Mesodermal cell (in vitro differentiated cells): ENCODE measurements around the gene AP4B1.

Experiments used
- H3K27ac ChIP-seq: 2 replicates; pipeline ENCODE4 v1.7.0; 2013; ENCODE audit warnings: mild to moderate bottlenecking, low read depth, low read length, moderate library complexity; ENCODE audit not compliant: severe bottlenecking
- H3K36me3 ChIP-seq: 2 replicates; pipeline ENCODE4 v1.7.1; 2013; ENCODE audit warnings: mild to moderate bottlenecking, low read length, moderate library complexity; ENCODE audit not compliant: control insufficient read depth, insufficient read depth
- H3K4me1 ChIP-seq: one replicate; pipeline ENCODE4 v1.7.1; 2013; ENCODE audit warnings: mild to moderate bottlenecking, low read length; ENCODE audit not compliant: insufficient read depth, control insufficient read depth, poor library complexity, severe bottlenecking
- H3K4me3 ChIP-seq: 2 replicates; pipeline ENCODE4 v1.7.0; 2013; ENCODE audit warnings: low read length, control low read depth, mild to moderate bottlenecking; ENCODE audit not compliant: insufficient read depth, poor library complexity, severe bottlenecking; ENCODE audit errors: extremely low read depth
- H3K9me3 ChIP-seq: 2 replicates; pipeline ENCODE4 v1.7.1; 2013; ENCODE audit warnings: mild to moderate bottlenecking, low read length, moderate library complexity; ENCODE audit not compliant: control insufficient read depth
- WGBS, 2 experiments: methylation state at CpG; one replicate each; pipeline ENCODE4 v1.1.5; 2013; ENCODE audit warnings: missing lambda C conversion rate in 2 of 2; ENCODE audit not compliant: insufficient coverage in 2 of 2; 5-methylcytosine and 5-hydroxymethylcytosine counted together

Gene AP4B1

GRCh38 chr1:113929750-113930498 lies 25.3 kb upstream of the AP4B1 start:
- WGBS, 2 experiments: 0 to 1% methylated on average over 38 to 53 of the region's 64 CpGs
- peak overlapping the region; percentile 74 for H3K4me3 ChIP-seq
- peak overlapping the region; percentile 92 for H3K27ac ChIP-seq
- peaks cover 3% of the 10 kb centered on the region for H3K36me3 ChIP-seq
- no peaks in the 10 kb centered on the region for H3K9me3 ChIP-seq
- H3K4me1 ChIP-seq: peaks cover 5% of the 10 kb centered on the region

DNA sequence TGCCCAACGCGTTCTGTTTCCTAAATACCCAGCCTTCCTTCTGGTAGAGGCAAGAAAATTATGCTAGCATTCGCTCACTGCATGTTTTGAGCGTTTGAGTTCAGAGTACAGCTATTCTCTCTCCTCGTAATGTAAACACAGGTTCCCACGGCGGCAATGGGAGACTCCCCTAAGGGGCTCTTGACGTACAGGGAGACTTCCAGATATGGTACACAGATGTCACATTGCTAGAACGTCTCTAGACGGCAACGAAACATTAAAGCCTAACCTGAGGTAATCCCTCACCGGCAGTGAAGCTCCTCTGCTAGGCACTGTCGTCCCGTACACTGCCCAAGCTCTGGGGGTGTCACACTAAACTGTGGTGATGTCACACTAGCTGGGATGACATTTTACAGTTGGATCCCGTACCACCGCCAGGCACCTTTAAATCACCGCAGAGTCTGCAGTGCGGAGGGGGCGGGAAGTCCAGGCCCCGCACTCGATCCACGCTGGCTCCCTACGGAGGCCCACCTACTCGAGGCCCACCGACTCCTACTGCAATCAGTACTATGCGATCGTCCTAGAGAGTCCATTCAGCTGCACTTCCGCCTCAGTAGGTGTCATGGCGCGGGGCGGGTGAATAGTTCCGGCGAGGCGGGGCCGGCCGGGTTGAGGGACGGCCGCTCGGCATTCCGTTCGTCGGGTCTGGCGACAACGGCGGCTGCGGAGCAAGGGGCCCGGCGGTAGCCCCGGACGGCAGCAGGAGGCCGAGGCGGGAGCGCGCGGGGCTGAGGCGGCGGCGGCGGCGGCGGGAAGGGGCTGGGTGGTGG lies 24.5 kb upstream of the AP4B1 start, which contains the start of gene HIPK1:
Gene HIPK1 (plus strand): TSS at position 384 of the 809 bp plus-strand sequence.
- no peaks in the 10 kb centered on the region for H3K36me3 ChIP-seq
- H3K9me3 ChIP-seq: no peaks in the 10 kb centered on the region
- H3K4me3 ChIP-seq: peak within 1 kb of the TSS; percentile 74
- peak within 1 kb of the TSS; percentile 92 for H3K27ac ChIP-seq
- H3K4me1 ChIP-seq: peaks cover 5% of the 10 kb centered on the region
- 0 to 1% methylated on average over 41 to 44 of the region's 61 CpGs for WGBS, 2 experiments

- H3K27ac ChIP-seq: peak overlapping the region; percentile 92
- WGBS, 2 experiments: 53 to 61% methylated on average over 3 to 4 of the region's 6 CpGs
Observed at GRCh38 chr1:113928187-113928930, 23.8 kb upstream of the AP4B1 start.

DNA sequence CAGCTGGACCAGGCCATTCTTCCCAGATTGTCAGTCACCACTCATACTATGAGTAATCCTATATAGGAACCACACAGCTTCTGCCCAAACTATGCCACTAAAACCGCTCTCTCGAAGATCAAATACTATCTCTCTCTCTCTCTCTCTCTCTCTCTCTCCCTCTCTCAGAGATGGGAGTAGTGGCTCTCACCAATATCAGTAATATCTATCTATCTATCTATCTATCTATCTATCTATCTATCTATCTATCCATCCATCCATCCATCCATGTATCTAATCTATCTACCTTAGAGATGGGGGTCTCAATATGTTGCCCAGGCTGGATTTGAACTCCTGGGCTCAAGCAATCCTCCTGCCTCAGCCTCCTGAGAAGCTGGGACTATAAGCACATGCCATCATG lies 19.9 kb upstream of the AP4B1 start:
- 91 to 94% methylated on average over 2 of the region's 2 CpGs for WGBS, 2 experiments
- peaks cover 5% of the 10 kb centered on the region for H3K4me1 ChIP-seq

More at GRCh38 chr1:113928187-113928930, 23.8 kb upstream of the AP4B1 start:
- no peaks in the 10 kb centered on the region for H3K9me3 ChIP-seq
- H3K36me3 ChIP-seq: no peaks in the 10 kb centered on the region
- H3K4me1 ChIP-seq: peaks cover 5% of the 10 kb centered on the region
- peak overlapping the region; percentile 74 for H3K4me3 ChIP-seq

GRCh38 chr1:113922957-113923356 lies 18.4 kb upstream of the AP4B1 start:
- WGBS, 2 experiments: 45 to 50% methylated on average over 2 of the region's 4 CpGs
- no peaks in the 10 kb centered on the region for H3K36me3 ChIP-seq
- H3K4me1 ChIP-seq: no peaks in the 10 kb centered on the region
- no peaks in the 10 kb centered on the region for H3K9me3 ChIP-seq
- H3K27ac ChIP-seq: no peak overlapping the region
- H3K4me3 ChIP-seq: no peak overlapping the region

More for the DNA sequence above, 19.9 kb upstream of the AP4B1 start:
- no peak overlapping the region for H3K27ac ChIP-seq
- no peaks in the 10 kb centered on the region for H3K9me3 ChIP-seq
- no peak overlapping the region for H3K4me3 ChIP-seq
- H3K36me3 ChIP-seq: no peaks in the 10 kb centered on the region

DNA sequence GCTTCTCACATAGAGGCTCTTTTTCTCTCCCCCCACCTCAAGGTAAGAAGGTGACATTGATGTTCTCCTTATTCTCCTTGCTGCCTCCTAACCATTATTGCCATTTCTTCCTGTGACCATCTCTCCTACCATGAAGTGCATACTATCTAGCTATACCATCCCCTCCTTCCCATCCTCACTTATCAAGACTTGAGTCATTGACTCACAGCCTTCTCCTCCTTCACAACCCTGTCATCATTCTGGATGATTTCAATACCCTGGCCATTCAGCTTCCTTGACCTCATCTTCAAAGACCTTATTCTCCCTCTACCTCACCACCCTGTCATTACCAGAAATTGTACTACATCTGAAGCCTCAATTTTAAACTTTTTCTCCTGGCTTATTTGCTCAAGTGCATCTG lies 13.6 kb upstream of the AP4B1 start:
- Histone ChIP-seq H3K27ac (no peak overlapping the region), H3K4me1 (no peaks in the 10 kb centered on the region), H3K36me3 (no peaks in the 10 kb centered on the region), H3K4me3 (no peak overlapping the region), H3K9me3 (no peaks in the 10 kb centered on the region)

GRCh38 chr1:113917400-113918082 lies 12.9 kb upstream of the AP4B1 start:
- Histone ChIP-seq H3K4me3 (no peak overlapping the region), H3K9me3 (no peaks in the 10 kb centered on the region), H3K36me3 (peaks cover 6% of the 10 kb centered on the region), H3K4me1 (no peaks in the 10 kb centered on the region), H3K27ac (no peak overlapping the region)
- WGBS, 2 experiments: 88 to 95% methylated on average over 2 of the region's 2 CpGs

- H3K36me3 ChIP-seq: peaks cover 11% of the 10 kb centered on the region
- H3K4me1 ChIP-seq: no peaks in the 10 kb centered on the region
- WGBS, 2 experiments: 74 to 90% methylated on average over 4 to 5 of the region's 5 CpGs
- H3K27ac ChIP-seq: no peak overlapping the region
- H3K4me3 ChIP-seq: no peak overlapping the region
- no peaks in the 10 kb centered on the region for H3K9me3 ChIP-seq
Observed at GRCh38 chr1:113916974-113917373, 12.4 kb upstream of the AP4B1 start.

GRCh38 chr1:113913887-113914664 lies 9.5 kb upstream of the AP4B1 start:
- peaks cover 36% of the 10 kb centered on the region for H3K36me3 ChIP-seq
- no peak overlapping the region for H3K27ac ChIP-seq
- WGBS, 2 experiments: 93 to 95% methylated on average over 4 to 5 of the region's 5 CpGs
- H3K4me1 ChIP-seq: no peaks in the 10 kb centered on the region
- no peaks in the 10 kb centered on the region for H3K9me3 ChIP-seq
- no peak overlapping the region for H3K4me3 ChIP-seq

DNA sequence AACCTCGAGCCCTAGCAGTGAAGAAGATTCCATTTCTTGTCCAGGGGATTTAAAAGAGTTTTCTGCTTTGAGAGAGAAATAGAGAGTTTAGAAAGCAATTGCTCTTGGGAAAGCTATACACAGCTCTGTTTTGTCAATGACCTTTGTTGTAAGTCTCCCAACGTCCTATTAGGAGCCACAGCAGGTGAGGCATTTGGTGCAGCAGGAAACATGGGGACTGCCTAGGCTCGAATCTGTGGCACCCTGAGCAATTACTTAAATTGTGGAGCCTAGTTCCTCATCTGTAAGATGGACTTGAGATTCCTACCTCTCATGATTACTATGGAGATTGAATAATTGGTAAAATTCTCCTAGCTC lies 8.7 kb upstream of the AP4B1 start:
- Histone ChIP-seq H3K4me1 (no peaks in the 10 kb centered on the region), H3K4me3 (no peak overlapping the region), H3K27ac (no peak overlapping the region), H3K36me3 (peaks cover 44% of the 10 kb centered on the region), H3K9me3 (no peaks in the 10 kb centered on the region)
- 92 to 100% methylated on average over 3 of the region's 3 CpGs for WGBS, 2 experiments
